Right lobe of liver (tissue), 4 donors: ENCODE data around the gene MB21D2.

Experiments used
- POLR2A ChIP-seq: fragments of 450-650 bp; IDR thresholded peaks from one replicate; pipeline ENCODE4 v1.6.1; 2017; ENCODE audit warnings: antibody characterized with exemption, mild to moderate bottlenecking
- TF ChIP-seq, protein P1 (sequence below), 4 donors: fragments of 200-600 bp in 3 of 4; fragments of 450-650 bp in 1 of 4; IDR thresholded peaks; one replicate each; pipeline versions ENCODE4 v1.5.1 to v1.8.0; 2016 to 2022; ENCODE audit warnings: antibody characterized with exemption in 4 of 4, mild to moderate bottlenecking in 2 of 4
- donor health status: DM: no; HTN: no; CAD: no.
- donor health status: DM: no; HTN: no; CAD: no.
- donor health status: DM: no; HTN: yes; CAD: no.

DNA sequence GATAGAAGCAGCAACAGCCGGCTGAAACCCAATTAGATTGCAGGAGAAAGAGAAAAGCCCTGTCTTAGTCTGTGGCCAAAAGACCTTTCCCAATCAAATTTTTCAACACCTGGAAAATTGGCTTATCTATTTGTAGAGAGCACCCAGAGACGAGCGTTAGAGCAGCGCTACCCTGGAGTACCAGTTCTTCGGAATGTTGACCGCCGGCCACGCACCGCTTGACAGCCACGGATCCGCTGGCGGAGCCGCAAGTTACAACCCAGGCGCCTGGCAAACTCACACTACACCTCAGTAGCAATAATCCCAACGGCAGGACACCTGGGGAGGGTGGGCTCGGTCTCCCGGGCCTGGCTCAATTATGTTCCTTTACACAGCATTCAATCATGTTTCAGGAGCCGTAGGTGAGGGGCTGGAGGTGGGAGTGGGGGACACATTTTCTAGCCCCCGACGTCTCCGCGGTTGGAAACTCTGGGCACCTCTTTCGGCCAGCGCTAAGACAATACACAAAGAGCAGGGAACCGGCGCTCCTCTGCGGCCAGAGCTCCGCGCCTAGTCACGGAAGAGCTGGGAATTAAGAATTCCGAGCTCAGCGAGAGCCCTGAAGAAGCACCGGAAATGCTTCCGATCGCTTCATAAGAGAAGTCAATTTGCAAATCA, 1.2 kb downstream of the MB21D2 start:
- TF ChIP-seq, protein P1, sequence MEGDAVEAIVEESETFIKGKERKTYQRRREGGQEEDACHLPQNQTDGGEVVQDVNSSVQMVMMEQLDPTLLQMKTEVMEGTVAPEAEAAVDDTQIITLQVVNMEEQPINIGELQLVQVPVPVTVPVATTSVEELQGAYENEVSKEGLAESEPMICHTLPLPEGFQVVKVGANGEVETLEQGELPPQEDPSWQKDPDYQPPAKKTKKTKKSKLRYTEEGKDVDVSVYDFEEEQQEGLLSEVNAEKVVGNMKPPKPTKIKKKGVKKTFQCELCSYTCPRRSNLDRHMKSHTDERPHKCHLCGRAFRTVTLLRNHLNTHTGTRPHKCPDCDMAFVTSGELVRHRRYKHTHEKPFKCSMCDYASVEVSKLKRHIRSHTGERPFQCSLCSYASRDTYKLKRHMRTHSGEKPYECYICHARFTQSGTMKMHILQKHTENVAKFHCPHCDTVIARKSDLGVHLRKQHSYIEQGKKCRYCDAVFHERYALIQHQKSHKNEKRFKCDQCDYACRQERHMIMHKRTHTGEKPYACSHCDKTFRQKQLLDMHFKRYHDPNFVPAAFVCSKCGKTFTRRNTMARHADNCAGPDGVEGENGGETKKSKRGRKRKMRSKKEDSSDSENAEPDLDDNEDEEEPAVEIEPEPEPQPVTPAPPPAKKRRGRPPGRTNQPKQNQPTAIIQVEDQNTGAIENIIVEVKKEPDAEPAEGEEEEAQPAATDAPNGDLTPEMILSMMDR (IDR thresholded peaks at IDR 0.05), result no peak
- no peak for TF ChIP-seq POLR2A
